Esophagus squamous epithelium (tissue), 5 donors: ENCODE results near the gene TEAD1. TPM values are rescaled to one million over a fixed set of nuclear protein-coding genes. Genes with fewer than 3 reads are reported as not detected.
A peak's percentile ranks its signal among the peaks of the same experiment; 100 is the strongest.

Experiments
- DNase-seq: peaks from one replicate; lab custom pipeline; 2025; lab: John Stamatoyannopoulos, UW
- H3K27ac ChIP-seq, 4 donors: fragments of 200-600 bp; sonication (generic); one replicate each; pipeline ENCODE4 v1.5.1; 2016 to 2019; ENCODE audit warnings: mild to moderate bottlenecking in 1 of 4
- H3K27me3 ChIP-seq, 4 donors: fragments of 200-600 bp; sonication (generic); 1 replicate in 3 of 4; 2 replicates in 1 of 4; pipeline versions ENCODE4 v1.5.1 to v1.6.0; 2017 to 2021; ENCODE audit warnings: antibody characterized with exemption in 1 of 4
- H3K36me3 ChIP-seq, 3 donors: fragments of 200-600 bp; sonication (generic); one replicate each; pipeline ENCODE4 v1.5.1; 2016 to 2019
- H3K4me1 ChIP-seq, 3 donors: fragments of 200-600 bp; sonication (generic); one replicate each; pipeline ENCODE4 v1.5.1; 2017 to 2019
- H3K4me3 ChIP-seq, 4 donors: fragments of 200-600 bp; sonication (generic); 1 replicate in 3 of 4; 2 replicates in 1 of 4; pipeline ENCODE4 v1.5.1; 2016 to 2019; ENCODE audit warnings: mild to moderate bottlenecking in 2 of 4, moderate library complexity in 1 of 4
- H3K9me3 ChIP-seq, 3 donors: fragments of 200-600 bp; sonication (generic); one replicate each; pipeline ENCODE4 v1.5.1; 2016 to 2019
- CTCF ChIP-seq, 6 experiments: fragments of 450-650 bp in 4 of 6; fragments of 200-600 bp in 2 of 6; sonication (generic) in 2 of 6; IDR thresholded peaks; one replicate each; pipeline ENCODE4 v1.5.1; 2016 to 2019; ENCODE audit warnings: antibody characterized with exemption in 6 of 6, mild to moderate bottlenecking in 4 of 6, moderate library complexity in 4 of 6
- POLR2A ChIP-seq, 4 donors: fragments of 450-650 bp; IDR thresholded peaks; one replicate each; pipeline ENCODE4 v1.6.1; 2017; ENCODE audit warnings: antibody characterized with exemption in 4 of 4, mild to moderate bottlenecking in 4 of 4, moderate library complexity in 3 of 4
- WGBS, 2 donors: methylation state at CpG; one replicate each; pipeline ENCODE4 v1.1.5; 2018; 5-methylcytosine and 5-hydroxymethylcytosine counted together
- intact Hi-C: fragments of 100-400 bp; cut with DNase I; formaldehyde crosslinking; loops from one replicate; pipeline ENCODE4 v1.15.0; 2022
- total RNA-seq, 4 donors: library from RNA; depleted of rRNA; stranded (reverse); fragments of >200 nt; gene quantifications; one replicate each; pipeline ENCODE4 v1.1.0, GENCODE V29; 2016
- donor health status: DM: yes; HTN: yes; CAD: no.

TEAD1 gene
- total RNA-seq, 4 donors from 2014 or later: 33.3 to 75.2 (median 49.8) TPM

DNA sequence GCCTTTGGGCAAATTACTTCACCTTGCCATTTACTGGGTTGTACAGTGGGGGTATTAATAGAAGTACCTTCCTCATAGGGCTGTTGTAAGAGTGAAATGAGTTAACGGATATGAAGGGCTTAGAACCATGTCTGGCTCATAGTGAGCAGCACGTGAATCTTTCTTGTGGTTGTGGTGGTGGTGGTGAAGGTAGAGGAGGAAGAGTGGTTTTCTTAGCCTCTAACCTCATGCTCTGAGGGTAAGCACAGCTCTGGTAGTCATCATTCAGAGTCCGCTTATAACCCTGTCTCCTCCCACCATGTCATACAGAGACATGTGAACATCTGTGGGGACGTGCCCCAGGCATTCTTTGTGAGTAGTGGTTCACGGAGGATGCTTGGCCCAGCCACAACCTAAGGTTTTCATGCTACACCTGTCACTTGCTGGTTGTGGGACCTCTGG lies 43.6 kb downstream of the TEAD1 start:
- intact Hi-C loops: no loop called here
- TF ChIP-seq POLR2A (IDR thresholded peaks at IDR 0.05) (no peak), CTCF (IDR thresholded peaks at IDR 0.05) (no peak)
- Histone ChIP-seq H3K9me3 (no peaks in the 10 kb centered on the region), H3K4me1 (peaks cover 3 to 61% (median 9%) of the 10 kb centered on the region in 3 donors), H3K27me3 (no peaks in the 10 kb centered on the region), H3K27ac (no peak overlapping the region), H3K36me3 (no peaks in the 10 kb centered on the region), H3K4me3 (no peak overlapping the region)
- DNase-seq: no peak
- WGBS, 2 donors: 60 to 68% methylated on average over 4 to 5 of the region's 5 CpGs

- H3K9me3 ChIP-seq: no peaks in the 10 kb centered on the region
- TF ChIP-seq POLR2A (IDR thresholded peaks at IDR 0.05) (no peak), CTCF (IDR thresholded peaks at IDR 0.05) (no peak)
- H3K27me3 ChIP-seq: no peaks in the 10 kb centered on the region
- DNase-seq: no peak
- intact Hi-C loops: no loop called here
- no peak overlapping the region for H3K27ac ChIP-seq
- H3K4me1 ChIP-seq: peaks cover 7 to 68% (median 16%) of the 10 kb centered on the region in 3 donors
- H3K36me3 ChIP-seq: no peaks in the 10 kb centered on the region
- no peak overlapping the region for H3K4me3 ChIP-seq
- WGBS, 2 donors: 67 to 80% methylated on average over 4 of the region's 4 CpGs
These were observed 45.0 kb downstream of the TEAD1 start for GRCh38 chr11:12719221-12719620.

- H3K27ac ChIP-seq: peak overlapping the region in 1 of 4 donors; percentile 91
- no peaks in the 10 kb centered on the region for H3K9me3 ChIP-seq
- no peak for DNase-seq
- no peaks in the 10 kb centered on the region for H3K27me3 ChIP-seq
- no peaks in the 10 kb centered on the region for H3K36me3 ChIP-seq
- H3K4me1 ChIP-seq: peaks cover 29 to 78% (median 34%) of the 10 kb centered on the region in 3 donors
- 71 to 79% methylated on average over 6 of the region's 7 CpGs for WGBS, 2 donors
- TF ChIP-seq POLR2A (IDR thresholded peaks at IDR 0.05): no peak
- no peak for TF ChIP-seq CTCF (IDR thresholded peaks at IDR 0.05)
- intact Hi-C loops: no loop called here
- H3K4me3 ChIP-seq: no peak overlapping the region
These were observed 47.8 kb downstream of the TEAD1 start for GRCh38 chr11:12721816-12722604.

- peak overlapping the region in 2 of 4 donors; percentile 8 to 29 for H3K4me3 ChIP-seq
- no peak for TF ChIP-seq CTCF (IDR thresholded peaks at IDR 0.05)
- TF ChIP-seq POLR2A (IDR thresholded peaks at IDR 0.05): no peak
- intact Hi-C loops: no loop called here
- WGBS, 2 donors: 31 to 39% methylated on average over 12 to 13 of the region's 13 CpGs
- H3K36me3 ChIP-seq: no peaks in the 10 kb centered on the region
- peaks cover 27 to 93% (median 34%) of the 10 kb centered on the region in 3 donors for H3K4me1 ChIP-seq
- no peaks in the 10 kb centered on the region for H3K27me3 ChIP-seq
- H3K9me3 ChIP-seq: no peaks in the 10 kb centered on the region
- no peak for DNase-seq
- peak overlapping the region; percentile 80 to 92 (median 88) for H3K27ac ChIP-seq
These were observed 49.4 kb downstream of the TEAD1 start for GRCh38 chr11:12723421-12724300.
